GM15510 (cell line): ENCODE data around the gene DPYSL4.

Experiments
- POLR2A ChIP-seq: IDR thresholded peaks from 3 replicates; pipeline ENCODE4 v1.6.1; 2011; ENCODE audit warnings: borderline replicate concordance; ENCODE audit not compliant: insufficient read length; ENCODE audit errors: extremely low read depth

The DPYSL4 gene

GRCh38 chr10:132239126-132240031 is 52.6 kb downstream of the DPYSL4 start:
- no peak for TF ChIP-seq POLR2A

GRCh38 chr10:132240156-132240555 is 53.4 kb downstream of the DPYSL4 start:
- TF ChIP-seq POLR2A = no peak

GRCh38 chr10:132240581-132240980 is 53.8 kb downstream of the DPYSL4 start:
- no peak for TF ChIP-seq POLR2A

GRCh38 chr10:132241086-132241485 is 54.3 kb downstream of the DPYSL4 start:
- TF ChIP-seq POLR2A = no peak

GRCh38 chr10:132241496-132241895 is 54.7 kb downstream of the DPYSL4 start:
- no peak for TF ChIP-seq POLR2A

GRCh38 chr10:132242103-132242840 is 55.5 kb downstream of the DPYSL4 start:
- TF ChIP-seq POLR2A = no peak

- no peak for TF ChIP-seq POLR2A
Measured at GRCh38 chr10:132243141-132243540, 56.4 kb downstream of the DPYSL4 start.

- TF ChIP-seq POLR2A = no peak
Measured at GRCh38 chr10:132243626-132244025, 56.9 kb downstream of the DPYSL4 start.

- TF ChIP-seq POLR2A = no peak
Measured at GRCh38 chr10:132245056-132245455, 58.3 kb downstream of the DPYSL4 start.

- no peak for TF ChIP-seq POLR2A
Measured at GRCh38 chr10:132246296-132246695, 59.5 kb downstream of the DPYSL4 start.

- no peak for TF ChIP-seq POLR2A
Measured at GRCh38 chr10:132247943-132248342, 61.2 kb downstream of the DPYSL4 start.

GRCh38 chr10:132248455-132249225 is 61.9 kb downstream of the DPYSL4 start:
- TF ChIP-seq POLR2A = no peak

GRCh38 chr10:132249226-132249724 is 62.5 kb downstream of the DPYSL4 start:
- TF ChIP-seq POLR2A = no peak

- no peak for TF ChIP-seq POLR2A
Measured at GRCh38 chr10:132249824-132250375, 63.2 kb downstream of the DPYSL4 start.
